K562 (cell line): ENCODE results near the gene TCF20. TPM values are rescaled to one million over a fixed set of nuclear protein-coding genes. Genes with fewer than 3 reads are reported as not detected.

ENCODE experiments used
- ATAC-seq: fragments of 200-7000 bp; cut with Tn5 transposase; 3 replicates; pipeline ENCODE4 v1.9.1; 2020; ENCODE audit warnings: moderate library complexity
- BruUV-seq: library from RNA; stranded (reverse); fragments of 400-500 nt; replicated peaks from 2 replicates; lab custom pipeline; 2021; lab: Mats Ljungman, UMichigan
- CTCF ChIA-PET: fragments of 300-600 bp; formaldehyde crosslinking; extraction: SDS; loops from one replicate; lab custom pipeline; 2021; ENCODE audit warnings: low intra/inter-chr PET ratio; lab: Yijun Ruan, JAX
- POLR2A ChIA-PET: fragments of 300-600, 350-650 bp; sonication (Branson Sonifier 250); formaldehyde crosslinking; extraction: SDS; loops from one replicate; lab custom pipeline; 2021; ENCODE audit warnings: antibody characterized with exemption, inconsistent platforms; lab: Yijun Ruan, JAX
- DNase-seq, 4 experiments: peaks; one replicate each; pipeline versions ENCODE4 v3.0.0 to v3.0.0-alpha.2; 2011 to 2018; ENCODE audit warnings: low spot score in 3 of 4, mixed read lengths in 3 of 4; ENCODE audit errors: extremely low read depth in 1 of 4
- FAIRE-seq: peaks from 2 replicates; lab custom pipeline; 2011; peaks lifted over from hg19 to GRCh38; lab: Jason Lieb, UNC
- H2AFZ ChIP-seq: 2 replicates; pipeline ENCODE4 v1.6.0; 2011; ENCODE audit warnings: low read depth, low read length, control low read depth, inconsistent platforms
- H3K27ac ChIP-seq: fragments of 200-600 bp; 3 replicates; pipeline ENCODE4 v1.8.0; 2011; ENCODE audit warnings: low read depth, mild to moderate bottlenecking, control low read depth, inconsistent platforms, low read length, moderate library complexity, mixed read lengths; ENCODE audit errors: extremely low read depth
- H3K27me3 ChIP-seq, 2 experiments: fragments of 300-600 bp in 1 of 2; 2 replicates in 1 of 2; 3 replicates in 1 of 2; pipeline versions ENCODE4 v1.6.0 to v1.8.0; 2011; ENCODE audit warnings: inconsistent platforms in 2 of 2, low read length in 2 of 2, mild to moderate bottlenecking in 1 of 2, mixed read lengths in 1 of 2, moderate library complexity in 1 of 2; ENCODE audit not compliant: control insufficient read depth in 2 of 2, insufficient read depth in 2 of 2
- H3K36me3 ChIP-seq: fragments of 300-600 bp; 3 replicates; pipeline ENCODE4 v1.8.0; 2011; ENCODE audit warnings: mild to moderate bottlenecking, low read length, inconsistent platforms; ENCODE audit not compliant: control insufficient read depth, insufficient read depth
- H3K4me1 ChIP-seq, 2 experiments: fragments of 200-600 bp in 1 of 2; replicated peaks in 1 of 2; 2 replicates in 1 of 2; 3 replicates in 1 of 2; pipeline versions ENCODE4 v1.5.1 to v1.8.0; 2011; ENCODE audit warnings: inconsistent platforms in 2 of 2, low read length in 2 of 2, mild to moderate bottlenecking in 1 of 2, mixed read lengths in 1 of 2, moderate library complexity in 1 of 2; ENCODE audit not compliant: control insufficient read depth in 2 of 2, insufficient read depth in 2 of 2
- H3K4me2 ChIP-seq: 2 replicates; pipeline ENCODE4 v1.6.1; 2011; ENCODE audit warnings: low read length, control low read depth, inconsistent platforms, mixed read lengths; ENCODE audit not compliant: insufficient read depth
- H3K4me3 ChIP-seq: fragments of 200-600 bp; sonication (generic), shearing (Covaris generic); 2 replicates; pipeline ENCODE4 v1.5.1; 2016; ENCODE audit warnings: control low read depth, inconsistent platforms
- H3K79me2 ChIP-seq: fragments of 200-600 bp; 3 replicates; pipeline ENCODE4 v1.8.0; 2011; ENCODE audit warnings: low read length, inconsistent platforms; ENCODE audit not compliant: control insufficient read depth, insufficient read depth
- H3K9ac ChIP-seq, 2 experiments: 2 replicates each; pipeline versions ENCODE4 v1.6.0 to v1.6.1; 2011; ENCODE audit warnings: low read depth in 2 of 2, low read length in 2 of 2, control low read depth in 1 of 2, inconsistent platforms in 1 of 2, mild to moderate bottlenecking in 1 of 2, mixed read lengths in 1 of 2; ENCODE audit not compliant: insufficient read depth in 1 of 2
- H3K9me1 ChIP-seq: one replicate; pipeline ENCODE4 v1.6.0; 2011; ENCODE audit warnings: inconsistent platforms, mild to moderate bottlenecking, low read length, moderate library complexity; ENCODE audit not compliant: control insufficient read depth, insufficient read depth
- H3K9me3 ChIP-seq: replicated peaks from 2 replicates; pipeline ENCODE4 v1.5.1; 2011; ENCODE audit warnings: low read depth, low read length, inconsistent platforms; ENCODE audit not compliant: control insufficient read depth, insufficient read depth
- H4K20me1 ChIP-seq: replicated peaks from 2 replicates; pipeline ENCODE4 v1.6.1; 2011; ENCODE audit warnings: low read length, inconsistent platforms, mixed read lengths; ENCODE audit not compliant: control insufficient read depth, insufficient read depth
- BMI1 ChIP-seq: fragments of 150-350 bp; IDR thresholded peaks from 2 replicates; pipeline ENCODE4 v1.6.1; 2014; ENCODE audit warnings: low read length
- BRF2 ChIP-seq: IDR thresholded peaks from 3 replicates; pipeline ENCODE4 v1.6.1; 2011; ENCODE audit warnings: borderline replicate concordance, mild to moderate bottlenecking; ENCODE audit not compliant: insufficient read length, insufficient read depth
- CGGBP1 ChIP-seq: fragments of 250-450 bp; sonication (Bioruptor Pico); IDR thresholded peaks from 2 replicates; pipeline ENCODE4 v1.9.0; 2021; ENCODE audit warnings: mild to moderate bottlenecking
- DDX20 ChIP-seq: fragments of 450-650 bp; IDR thresholded peaks from 2 replicates; pipeline ENCODE4 v1.6.1; 2016; ENCODE audit warnings: missing genetic modification characterization, low read depth, mild to moderate bottlenecking, missing compliant biosample characterization, moderate library complexity
- ETS2 ChIP-seq: IDR thresholded peaks from 2 replicates; pipeline ENCODE4 v1.6.1; 2016; ENCODE audit warnings: borderline replicate concordance, missing genetic modification characterization, mild to moderate bottlenecking, moderate library complexity, missing compliant biosample characterization; ENCODE audit not compliant: poor library complexity, severe bottlenecking
- FOXK1 ChIP-seq: sonication (generic); formaldehyde crosslinking; IDR thresholded peaks from 2 replicates; pipeline ENCODE4 v1.8.0; 2022; ENCODE audit warnings: missing genetic modification reagents, mild to moderate bottlenecking, borderline replicate concordance
- KLF10 ChIP-seq: fragments of 250-450 bp; sonication (Bioruptor Pico); IDR thresholded peaks from 2 replicates; pipeline ENCODE4 v1.6.1; 2021; ENCODE audit warnings: matching md5 sums
- SOX6 ChIP-seq: fragments of 450-650 bp; IDR thresholded peaks from 2 replicates; pipeline ENCODE4 v1.6.1; 2014; ENCODE audit warnings: mild to moderate bottlenecking
- SRSF3 ChIP-seq: fragments of 200-400 bp; formaldehyde crosslinking; IDR thresholded peaks from 2 replicates; pipeline ENCODE4 v1.6.1; 2016; ENCODE audit warnings: mild to moderate bottlenecking, low read length, moderate library complexity; ENCODE audit not compliant: insufficient read depth
- ZBTB11 ChIP-seq, 3 experiments: fragments of 200-800 bp in 1 of 3; fragments of 250-450 bp in 1 of 3; fragments of 450-650 bp in 1 of 3; sonication (Bioruptor Pico) in 1 of 3; sonication (Bioruptor generic) in 1 of 3; formaldehyde crosslinking in 1 of 3; IDR thresholded peaks; 2 replicates each; pipeline versions ENCODE4 v1.6.1 to v1.8.0; 2016 to 2022; ENCODE audit warnings: mild to moderate bottlenecking in 2 of 3, missing genetic modification characterization in 2 of 3, missing compliant biosample characterization in 1 of 3, moderate library complexity in 1 of 3
- ZNF134 ChIP-seq: fragments of 250-450 bp; sonication (Bioruptor Pico); conservative IDR thresholded peaks from 2 replicates; pipeline ENCODE4 v1.4.0; 2020
- ZNF395 ChIP-seq: fragments of 200-800 bp; sonication (Bioruptor generic); IDR thresholded peaks from 2 replicates; pipeline ENCODE4 v1.6.1; 2017; ENCODE audit warnings: missing genetic modification characterization, missing compliant biosample characterization
- ZNF699 ChIP-seq: fragments of 250-450 bp; sonication (Bioruptor Pico); IDR thresholded peaks from 2 replicates; pipeline ENCODE4 v1.8.0; 2021; ENCODE audit warnings: mild to moderate bottlenecking, moderate library complexity; ENCODE audit not compliant: insufficient replicate concordance
- WGBS: fragments of 100-300 bp; shearing (Covaris generic); methylation state at CpG from one replicate; pipeline ENCODE4 v1.1.6; 2016; ENCODE audit warnings: low coverage, mixed read lengths; ENCODE audit not compliant: insufficient coverage; ENCODE audit errors: missing lambda C conversion rate; 5-methylcytosine and 5-hydroxymethylcytosine counted together
- in situ Hi-C: fragments of 300-500 bp; cut with MboI; formaldehyde crosslinking; loops from 4 replicates; pipeline ENCODE4 v1.15.0; 2018; ENCODE audit warnings: inconsistent platforms, mixed read lengths
- intact Hi-C: fragments of 100-400 bp; cut with micrococcal nuclease; formaldehyde crosslinking; loops from 2 replicates; pipeline ENCODE4 v1.14.2; 2022
- polyA plus RNA-seq, 8 experiments: library from polyadenylated mRNA; depleted of rRNA in 4 of 8; stranded (reverse) in 5 of 8; unstranded in 3 of 8; fragments of >200 nt; fragmentation: Nextera tagmentation in 2 of 8; fragmentation: Illumina TruSeq in 1 of 8; extraction: Ambion mirVana in 2 of 8; extraction: Trizol in 1 of 8; gene quantifications; 2 replicates each; pipeline versions ENCODE4 v1.2.1 to v1.2.3, GENCODE V29; 2011 to 2014; ENCODE audit warnings: inconsistent platforms in 1 of 8, missing spikeins in 1 of 8
- total RNA-seq, 7 experiments: library from RNA; depleted of rRNA in 6 of 7; stranded (reverse); fragments of >200 nt in 6 of 7; fragmentation: Illumina TruSeq in 2 of 7; extraction: Trizol in 2 of 7; gene quantifications; 2 replicates each; pipeline versions ENCODE4 v1.2.1 to v1.2.3, GENCODE V29; 2011 to 2021; ENCODE audit warnings: low replicate concordance in 1 of 7

TCF20 gene
- total and polyA plus RNA-seq, 9 of the 15 experiments (the other 6 are each of a cell fraction or from before 2014, with no cell fraction given) = 0.35 to 43.6 (median 17.5) TPM

GRCh38 chr22:42297778-42298177 lies 27.3 kb upstream of the TCF20 start:
- intact Hi-C loops (no loop called here), in situ Hi-C loops (no loop called here)
- Histone ChIP-seq H3K27me3 (no peaks in the 10 kb centered on the region), H3K27ac (no peak overlapping the region), H3K4me1 (peaks cover 18 to 55% of the 10 kb centered on the region in 2 experiments), H3K9me1 (no peaks in the 10 kb centered on the region), H3K9me3 (no peaks in the 10 kb centered on the region), H3K79me2 (no peaks in the 10 kb centered on the region), H4K20me1 (no peaks in the 10 kb centered on the region), H3K9ac (no peak overlapping the region), H2AFZ (no peak overlapping the region), H3K36me3 (no peaks in the 10 kb centered on the region), H3K4me2 (no peak overlapping the region), H3K4me3 (no peak overlapping the region)
- whole genome bisulfite sequencing = 43% methylated on average over 2 of the region's 2 CpGs
- ChIA-PET CTCF (no interaction called here), POLR2A (interaction anchor here (1.3 kb wide), 1 partner anchor 10 kb away, joined by 4 read pairs; no protein-coding TSS in a partner anchor)
- no TSS peak for BruUV-seq
- TF ChIP-seq ETS2 (tag) (no peak), SRSF3 (no peak), CGGBP1 (CRISPR knock-in tag) (no peak), DDX20 (tag) (no peak), ZNF134 (CRISPR knock-in tag) (no peak), ZNF395 (CRISPR knock-in tag) (no peak), KLF10 (CRISPR knock-in tag) (no peak), BRF2 (no peak), ZNF699 (CRISPR knock-in tag) (no peak), ZBTB11 (CRISPR knock-in tag; IDR thresholded peaks at IDR 0.05) (no peak), BMI1 (no peak), FOXK1 (no peak), SOX6 (no peak)
- DNase-seq (no peak), ATAC-seq (no peak), FAIRE-seq (no peak)
